Measurements from ENCODE around the gene CROCC2. TPM values are rescaled to one million over a fixed set of nuclear protein-coding genes. Genes with fewer than 3 reads are reported as not detected.
A peak's percentile ranks its signal among the peaks of the same experiment; 100 is the strongest.

Gene CROCC2
- total RNA-seq, 1 donor from 2014 or later = not detected

GRCh38 chr2:240987588-240987987 lies 81.5 kb downstream of the CROCC2 start:
- no peak overlapping the region for H3K27ac Mint-ChIP-seq (ENCODE audit: unreplicated experiment)
- H3K9me3 Mint-ChIP-seq (ENCODE audit: unreplicated experiment) = no peaks in the 10 kb centered on the region
- TF ChIP-seq CTCF (IDR thresholded peaks at IDR 0.05; ENCODE audit: unreplicated experiment) = no peak
- no peaks in the 10 kb centered on the region for H3K4me1 Mint-ChIP-seq (ENCODE audit: unreplicated experiment)
- DNase-seq (ENCODE audit: low spot score) = no peak
- no peak overlapping the region for H3K4me3 Mint-ChIP-seq (ENCODE audit: unreplicated experiment)
- peaks cover 3% of the 10 kb centered on the region for H3K36me3 Mint-ChIP-seq (ENCODE audit: low read depth, unreplicated experiment)
- H3K27me3 Mint-ChIP-seq (ENCODE audit: unreplicated experiment) = peaks cover 14% of the 10 kb centered on the region

- no peak overlapping the region for H3K27ac Mint-ChIP-seq (ENCODE audit: unreplicated experiment)
- no peaks in the 10 kb centered on the region for H3K4me1 Mint-ChIP-seq (ENCODE audit: unreplicated experiment)
- no peak for TF ChIP-seq CTCF (IDR thresholded peaks at IDR 0.05; ENCODE audit: unreplicated experiment)
- no peak for DNase-seq (ENCODE audit: low spot score)
- peaks cover 3% of the 10 kb centered on the region for H3K36me3 Mint-ChIP-seq (ENCODE audit: low read depth, unreplicated experiment)
- H3K27me3 Mint-ChIP-seq (ENCODE audit: unreplicated experiment) = peaks cover 14% of the 10 kb centered on the region
- no peaks in the 10 kb centered on the region for H3K9me3 Mint-ChIP-seq (ENCODE audit: unreplicated experiment)
- H3K4me3 Mint-ChIP-seq (ENCODE audit: unreplicated experiment) = peak overlapping the region; percentile 15
These were observed 82.0 kb downstream of the CROCC2 start for GRCh38 chr2:240988146-240988545.

- H3K27me3 Mint-ChIP-seq (ENCODE audit: unreplicated experiment) = peaks cover 14% of the 10 kb centered on the region
- H3K27ac Mint-ChIP-seq (ENCODE audit: unreplicated experiment) = no peak overlapping the region
- H3K9me3 Mint-ChIP-seq (ENCODE audit: unreplicated experiment) = no peaks in the 10 kb centered on the region
- DNase-seq (ENCODE audit: low spot score) = no peak
- peak overlapping the region; percentile 15 for H3K4me3 Mint-ChIP-seq (ENCODE audit: unreplicated experiment)
- H3K4me1 Mint-ChIP-seq (ENCODE audit: unreplicated experiment) = no peaks in the 10 kb centered on the region
- no peak for TF ChIP-seq CTCF (IDR thresholded peaks at IDR 0.05; ENCODE audit: unreplicated experiment)
- peaks cover 3% of the 10 kb centered on the region for H3K36me3 Mint-ChIP-seq (ENCODE audit: low read depth, unreplicated experiment)
These were observed 82.6 kb downstream of the CROCC2 start for GRCh38 chr2:240988571-240989271.

GRCh38 chr2:240989451-240990265 lies 83.5 kb downstream of the CROCC2 start:
- H3K27me3 Mint-ChIP-seq (ENCODE audit: unreplicated experiment) = peaks cover 11% of the 10 kb centered on the region
- no peak for TF ChIP-seq CTCF (IDR thresholded peaks at IDR 0.05; ENCODE audit: unreplicated experiment)
- H3K27ac Mint-ChIP-seq (ENCODE audit: unreplicated experiment) = no peak overlapping the region
- no peak overlapping the region for H3K4me3 Mint-ChIP-seq (ENCODE audit: unreplicated experiment)
- peaks cover 3% of the 10 kb centered on the region for H3K36me3 Mint-ChIP-seq (ENCODE audit: low read depth, unreplicated experiment)
- H3K4me1 Mint-ChIP-seq (ENCODE audit: unreplicated experiment) = no peaks in the 10 kb centered on the region
- no peaks in the 10 kb centered on the region for H3K9me3 Mint-ChIP-seq (ENCODE audit: unreplicated experiment)
- peak; percentile 54 for DNase-seq (ENCODE audit: low spot score)

GRCh38 chr2:240990266-240990529 lies 84.1 kb downstream of the CROCC2 start:
- Mint-ChIP-seq H3K27ac (ENCODE audit: unreplicated experiment) (no peak overlapping the region), H3K9me3 (ENCODE audit: unreplicated experiment) (no peaks in the 10 kb centered on the region), H3K4me1 (ENCODE audit: unreplicated experiment) (no peaks in the 10 kb centered on the region), H3K4me3 (ENCODE audit: unreplicated experiment) (no peak overlapping the region), H3K36me3 (ENCODE audit: low read depth, unreplicated experiment) (peaks cover 3% of the 10 kb centered on the region), H3K27me3 (ENCODE audit: unreplicated experiment) (peaks cover 11% of the 10 kb centered on the region)
- no peak for TF ChIP-seq CTCF (IDR thresholded peaks at IDR 0.05; ENCODE audit: unreplicated experiment)
- DNase-seq (ENCODE audit: low spot score) = no peak
